Retinal pigment epithelial cell (primary cell): Measurements from ENCODE around the gene ARGLU1.

ENCODE experiments used
- DNase-seq: peaks from one replicate; pipeline ENCODE4 v3.0.0-alpha.2; 2010; ENCODE audit warnings: low read depth
- H3K4me3 ChIP-seq: 2 replicates; pipeline ENCODE4 v1.5.1; 2011; ENCODE audit warnings: mild to moderate bottlenecking, low read length, control low read depth, moderate library complexity
- CTCF ChIP-seq: conservative IDR thresholded peaks from 2 replicates; pipeline ENCODE4 v1.5.1; 2011; ENCODE audit warnings: low read depth, low read length, control low read depth, inconsistent platforms

Gene ARGLU1

GRCh38 chr13:106520251-106521054, 47.5 kb downstream of the ARGLU1 start:
- peak; percentile 52 for TF ChIP-seq CTCF
- DNase-seq, result no peak
- H3K4me3 ChIP-seq, result no peak overlapping the region

GRCh38 chr13:106518512-106518911, 49.4 kb downstream of the ARGLU1 start:
- no peak for DNase-seq
- no peak overlapping the region for H3K4me3 ChIP-seq
- no peak for TF ChIP-seq CTCF

- H3K4me3 ChIP-seq, result no peak overlapping the region
- DNase-seq, result no peak
- no peak for TF ChIP-seq CTCF
These were observed 50.7 kb downstream of the ARGLU1 start for GRCh38 chr13:106517109-106517847.

- no peak for DNase-seq
- no peak overlapping the region for H3K4me3 ChIP-seq
- no peak for TF ChIP-seq CTCF
These were observed 52.2 kb downstream of the ARGLU1 start for GRCh38 chr13:106515635-106516254.

GRCh38 chr13:106514928-106515634, 52.9 kb downstream of the ARGLU1 start:
- TF ChIP-seq CTCF, result no peak
- DNase-seq, result no peak
- H3K4me3 ChIP-seq, result no peak overlapping the region

GRCh38 chr13:106513025-106513983, 54.6 kb downstream of the ARGLU1 start:
- no peak overlapping the region for H3K4me3 ChIP-seq
- DNase-seq, result no peak
- TF ChIP-seq CTCF, result no peak
